Measurements from ENCODE around the gene TPT1. TPM values are rescaled to one million over a fixed set of nuclear protein-coding genes. Genes with fewer than 3 reads are reported as not detected.
"Not testable (repeated sequence)": the region's sequence is repeated elsewhere in the genome, so short reads cannot be mapped to it uniquely, and the experiment has no call there.

The TPT1 gene
- total RNA-seq, 1 donor: 5,269 TPM

DNA sequence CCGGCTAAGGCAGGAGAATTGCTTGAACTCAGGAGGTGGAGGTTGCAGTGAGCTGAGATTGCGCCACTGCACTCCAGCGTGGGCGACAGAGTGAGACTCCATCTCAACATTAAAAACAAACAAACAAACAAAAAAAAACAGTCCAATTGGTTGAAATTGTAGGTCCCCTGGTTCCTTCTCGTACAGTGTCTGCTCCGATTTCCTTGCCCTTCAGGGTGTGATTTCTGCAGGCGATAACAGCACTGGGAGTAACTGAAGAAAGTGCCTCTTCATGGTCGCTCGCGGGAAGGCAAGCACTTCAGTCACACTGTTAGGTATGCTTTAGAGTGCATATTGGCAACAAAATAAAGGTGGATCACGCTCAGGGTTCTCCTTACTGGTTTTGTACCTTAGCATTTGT lies 39.7 kb downstream of the TPT1 start:
- TF ChIP-seq, protein P1, sequence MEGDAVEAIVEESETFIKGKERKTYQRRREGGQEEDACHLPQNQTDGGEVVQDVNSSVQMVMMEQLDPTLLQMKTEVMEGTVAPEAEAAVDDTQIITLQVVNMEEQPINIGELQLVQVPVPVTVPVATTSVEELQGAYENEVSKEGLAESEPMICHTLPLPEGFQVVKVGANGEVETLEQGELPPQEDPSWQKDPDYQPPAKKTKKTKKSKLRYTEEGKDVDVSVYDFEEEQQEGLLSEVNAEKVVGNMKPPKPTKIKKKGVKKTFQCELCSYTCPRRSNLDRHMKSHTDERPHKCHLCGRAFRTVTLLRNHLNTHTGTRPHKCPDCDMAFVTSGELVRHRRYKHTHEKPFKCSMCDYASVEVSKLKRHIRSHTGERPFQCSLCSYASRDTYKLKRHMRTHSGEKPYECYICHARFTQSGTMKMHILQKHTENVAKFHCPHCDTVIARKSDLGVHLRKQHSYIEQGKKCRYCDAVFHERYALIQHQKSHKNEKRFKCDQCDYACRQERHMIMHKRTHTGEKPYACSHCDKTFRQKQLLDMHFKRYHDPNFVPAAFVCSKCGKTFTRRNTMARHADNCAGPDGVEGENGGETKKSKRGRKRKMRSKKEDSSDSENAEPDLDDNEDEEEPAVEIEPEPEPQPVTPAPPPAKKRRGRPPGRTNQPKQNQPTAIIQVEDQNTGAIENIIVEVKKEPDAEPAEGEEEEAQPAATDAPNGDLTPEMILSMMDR (IDR thresholded peaks at IDR 0.05; ENCODE audit: insufficient read depth, low read length): no peak
- H3K4me3 ChIP-seq (ENCODE audit: low read depth, low read length): no peak overlapping the region
- no peak for DNase-seq (ENCODE audit: low read depth)

- DNase-seq (ENCODE audit: low read depth): no peak
- no peak overlapping the region for H3K4me3 ChIP-seq (ENCODE audit: low read depth, low read length)
- TF ChIP-seq, protein P1 (IDR thresholded peaks at IDR 0.05; ENCODE audit: insufficient read depth, low read length): no peak
Observed at GRCh38 chr13:45300190-45300985, 40.6 kb downstream of the TPT1 start.

- peak; percentile 84 for DNase-seq (ENCODE audit: low read depth)
- H3K4me3 ChIP-seq (ENCODE audit: low read depth, low read length): no peak overlapping the region
- TF ChIP-seq, protein P1 (IDR thresholded peaks at IDR 0.05; ENCODE audit: insufficient read depth, low read length): no peak
Observed at GRCh38 chr13:45299194-45299593, 41.8 kb downstream of the TPT1 start.

GRCh38 chr13:45298550-45298949 lies 42.4 kb downstream of the TPT1 start:
- DNase-seq (ENCODE audit: low read depth); H3K4me3 ChIP-seq (ENCODE audit: low read depth, low read length): not testable (repeated sequence)

DNA sequence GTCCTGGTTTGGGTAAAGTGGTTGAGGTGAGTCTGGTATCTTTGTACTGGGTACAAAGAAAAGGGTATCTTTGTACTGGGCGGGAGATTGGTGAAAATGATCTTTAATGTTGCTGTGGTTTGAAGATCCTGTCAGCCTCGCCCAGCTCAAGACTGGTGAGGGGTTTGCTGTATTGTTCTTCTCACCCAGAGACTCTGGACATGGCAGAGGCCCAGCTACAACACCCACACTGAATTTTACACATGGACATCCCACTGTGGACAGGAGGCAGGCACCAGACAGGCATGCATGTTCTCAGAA lies 42.8 kb downstream of the TPT1 start:
- H3K4me3 ChIP-seq (ENCODE audit: low read depth, low read length): no peak overlapping the region
- TF ChIP-seq, protein P1 (IDR thresholded peaks at IDR 0.05; ENCODE audit: insufficient read depth, low read length): no peak
- DNase-seq (ENCODE audit: low read depth): no peak

DNA sequence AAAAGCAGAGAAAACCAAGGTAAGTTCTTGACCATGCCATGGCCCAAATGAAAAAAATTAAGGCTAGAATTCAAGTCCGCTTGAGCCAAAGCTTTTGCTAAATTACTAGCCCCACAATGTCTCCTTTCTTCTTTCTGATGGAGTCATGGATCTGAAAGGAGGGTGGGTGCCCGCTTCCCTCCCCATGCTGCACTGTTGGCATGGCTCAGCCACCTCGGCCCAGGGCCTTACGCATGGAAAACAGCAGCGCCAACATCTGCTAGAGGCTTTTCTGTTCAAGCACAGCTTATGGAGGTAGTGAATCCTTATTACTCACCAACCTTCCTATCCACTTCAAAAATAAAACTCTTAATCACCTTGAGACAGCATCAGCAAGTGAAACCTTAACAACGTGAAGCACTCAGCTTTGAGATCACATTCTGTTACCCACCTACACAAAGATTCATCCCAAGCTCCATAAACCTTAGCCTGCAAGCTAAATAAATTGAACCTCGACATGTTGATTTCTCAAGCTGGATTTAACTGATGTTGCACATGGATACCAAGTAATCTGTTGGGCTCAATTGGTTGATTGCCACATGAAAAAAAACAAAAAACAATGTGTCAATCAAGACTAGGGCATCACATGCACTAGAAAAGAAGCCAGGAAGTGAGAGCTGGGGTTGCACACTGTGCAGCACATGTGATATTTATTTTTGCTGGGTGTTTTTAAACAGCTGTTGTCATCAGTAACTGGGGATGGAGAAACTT lies 43.4 kb downstream of the TPT1 start:
- H3K4me3 ChIP-seq (ENCODE audit: low read depth, low read length): no peak overlapping the region
- TF ChIP-seq, protein P1 (IDR thresholded peaks at IDR 0.05; ENCODE audit: insufficient read depth, low read length): no peak
- DNase-seq (ENCODE audit: low read depth): no peak

DNA sequence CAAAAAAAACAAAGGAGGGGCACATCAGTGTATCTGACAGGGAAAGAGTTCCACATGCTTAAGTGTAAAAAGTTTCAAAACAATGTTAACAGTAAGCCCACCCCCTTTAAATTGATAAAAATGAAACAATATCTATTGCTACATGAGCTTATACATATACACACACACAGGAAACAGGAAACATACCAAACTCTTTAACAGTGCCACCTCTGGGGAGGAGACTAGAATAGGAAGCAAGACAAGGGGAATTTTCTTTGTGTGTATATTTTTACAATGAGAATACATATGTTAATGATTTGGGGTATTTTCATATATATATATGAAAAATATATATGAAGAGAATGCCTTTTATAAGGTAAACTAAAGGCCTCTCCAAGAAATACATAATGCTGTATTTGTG lies 44.7 kb downstream of the TPT1 start:
- H3K4me3 ChIP-seq (ENCODE audit: low read depth, low read length): no peak overlapping the region
- TF ChIP-seq, protein P1 (IDR thresholded peaks at IDR 0.05; ENCODE audit: insufficient read depth, low read length): no peak
- peak; percentile 25 for DNase-seq (ENCODE audit: low read depth)
